ENCODE measurements around the gene SLC44A5. TPM values are rescaled to one million over a fixed set of nuclear protein-coding genes. Genes with fewer than 3 reads are reported as not detected.
"Not testable (repeated sequence)": the region's sequence is repeated elsewhere in the genome, so short reads cannot be mapped to it uniquely, and the experiment has no call there.

SLC44A5 gene
- polyA plus RNA-seq, 10 donors, result 0.11 to 2.9 (median 0.50) TPM

- DNase-seq, result no peak
These were observed 89.3 kb downstream of the SLC44A5 start for GRCh38 chr1:75521658-75522057.

- DNase-seq, result no peak
These were observed 89.9 kb downstream of the SLC44A5 start for GRCh38 chr1:75520862-75521475.

GRCh38 chr1:75519651-75520427 is 91.1 kb downstream of the SLC44A5 start:
- DNase-seq, result no peak

GRCh38 chr1:75518686-75519085 is 92.2 kb downstream of the SLC44A5 start:
- no peak for DNase-seq

- DNase-seq, result no peak
These were observed 96.6 kb downstream of the SLC44A5 start for GRCh38 chr1:75514270-75514669.

- DNase-seq, result no peak
These were observed 103.9 kb downstream of the SLC44A5 start for GRCh38 chr1:75506976-75507375.

- no peak for DNase-seq
These were observed 107.5 kb downstream of the SLC44A5 start for GRCh38 chr1:75503221-75503974.

GRCh38 chr1:75502776-75503175 is 108.1 kb downstream of the SLC44A5 start:
- no peak for DNase-seq

- DNase-seq, result no peak
These were observed 109.2 kb downstream of the SLC44A5 start for GRCh38 chr1:75501577-75502295.

- DNase-seq, result no peak
These were observed 118.9 kb downstream of the SLC44A5 start for GRCh38 chr1:75492011-75492410.

- no peak for DNase-seq
These were observed 123.5 kb downstream of the SLC44A5 start for GRCh38 chr1:75487399-75487798.

- no peak for DNase-seq
These were observed 126.1 kb downstream of the SLC44A5 start for GRCh38 chr1:75484789-75485188.

GRCh38 chr1:75482951-75483350 is 128.0 kb downstream of the SLC44A5 start:
- DNase-seq, result no peak

GRCh38 chr1:75476486-75476885 is 134.4 kb downstream of the SLC44A5 start:
- not testable (repeated sequence) for DNase-seq

- DNase-seq, result no peak
These were observed 135.2 kb downstream of the SLC44A5 start for GRCh38 chr1:75475696-75476095.

GRCh38 chr1:75472971-75473603 is 137.8 kb downstream of the SLC44A5 start:
- DNase-seq, result no peak

- no peak for DNase-seq
These were observed 138.6 kb downstream of the SLC44A5 start for GRCh38 chr1:75472089-75472970.

- no peak for DNase-seq
These were observed 139.7 kb downstream of the SLC44A5 start for GRCh38 chr1:75471252-75471651.

GRCh38 chr1:75470448-75470847 is 140.5 kb downstream of the SLC44A5 start:
- DNase-seq, result no peak

- no peak for DNase-seq
These were observed 141.2 kb downstream of the SLC44A5 start for GRCh38 chr1:75469586-75470173.
